Sigmoid colon (tissue), 3 donors: ENCODE data around the gene CHD1.

ENCODE experiments used
- POLR2A ChIP-seq, 2 donors: fragments of 450-650 bp; IDR thresholded peaks; one replicate each; pipeline ENCODE4 v1.6.1; 2016; ENCODE audit warnings: antibody characterized with exemption in 2 of 2, mild to moderate bottlenecking in 2 of 2, moderate library complexity in 2 of 2
- TF ChIP-seq, protein P1 (sequence below), 4 experiments: fragments of 450-650 bp in 3 of 4; fragments of 200-600 bp in 1 of 4; IDR thresholded peaks; one replicate each; pipeline ENCODE4 v1.5.1; 2016 to 2019; ENCODE audit warnings: antibody characterized with exemption in 4 of 4, mild to moderate bottlenecking in 3 of 4, moderate library complexity in 2 of 4

DNA sequence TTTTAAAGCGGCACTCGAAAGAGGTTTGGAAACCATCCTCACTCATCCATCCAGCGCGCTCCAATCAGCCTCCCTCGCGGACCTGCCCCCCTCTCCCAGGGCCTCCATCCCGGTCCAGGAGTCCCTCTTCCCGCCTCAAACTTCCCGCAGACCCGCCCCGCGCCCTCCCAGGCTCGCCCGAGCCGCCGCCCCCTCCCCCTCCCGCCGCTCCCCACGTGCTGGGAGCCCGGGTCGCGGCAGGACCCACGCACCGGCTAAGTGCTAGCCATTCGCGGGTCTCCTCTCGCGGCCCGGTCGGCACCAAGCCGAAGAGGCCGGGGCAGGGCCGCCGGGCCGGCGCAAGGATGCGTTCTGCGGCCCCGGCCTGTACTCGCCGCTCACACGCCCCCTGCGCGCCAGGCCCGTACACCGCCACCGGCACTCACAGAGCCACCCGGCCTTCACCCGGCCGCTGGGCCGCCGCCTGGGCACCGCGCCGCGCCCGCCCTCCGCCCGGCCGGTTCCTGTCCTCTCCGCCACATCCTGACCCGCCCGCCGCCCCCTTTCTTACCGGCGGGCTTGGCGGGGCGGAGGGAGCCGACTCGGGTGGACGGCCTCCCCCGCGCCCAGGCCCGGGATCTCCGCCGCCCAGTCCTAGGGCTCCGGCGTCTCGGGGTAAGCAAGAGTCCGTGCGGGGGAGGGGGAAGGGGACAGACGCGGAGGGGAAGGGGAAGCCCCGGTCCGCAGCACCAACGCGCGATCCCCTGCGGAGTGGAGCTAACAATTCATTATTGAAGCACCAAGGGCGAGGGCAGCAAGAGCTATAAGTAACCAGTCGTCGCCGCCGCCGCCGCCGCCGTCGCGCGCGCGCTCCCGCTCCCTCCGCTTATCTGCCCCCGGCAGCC lies 576 bp downstream of the CHD1 start:
- peak in 1 of 2 donors; percentile 6 for TF ChIP-seq POLR2A (IDR thresholded peaks at IDR 0.05)
- TF ChIP-seq, protein P1, sequence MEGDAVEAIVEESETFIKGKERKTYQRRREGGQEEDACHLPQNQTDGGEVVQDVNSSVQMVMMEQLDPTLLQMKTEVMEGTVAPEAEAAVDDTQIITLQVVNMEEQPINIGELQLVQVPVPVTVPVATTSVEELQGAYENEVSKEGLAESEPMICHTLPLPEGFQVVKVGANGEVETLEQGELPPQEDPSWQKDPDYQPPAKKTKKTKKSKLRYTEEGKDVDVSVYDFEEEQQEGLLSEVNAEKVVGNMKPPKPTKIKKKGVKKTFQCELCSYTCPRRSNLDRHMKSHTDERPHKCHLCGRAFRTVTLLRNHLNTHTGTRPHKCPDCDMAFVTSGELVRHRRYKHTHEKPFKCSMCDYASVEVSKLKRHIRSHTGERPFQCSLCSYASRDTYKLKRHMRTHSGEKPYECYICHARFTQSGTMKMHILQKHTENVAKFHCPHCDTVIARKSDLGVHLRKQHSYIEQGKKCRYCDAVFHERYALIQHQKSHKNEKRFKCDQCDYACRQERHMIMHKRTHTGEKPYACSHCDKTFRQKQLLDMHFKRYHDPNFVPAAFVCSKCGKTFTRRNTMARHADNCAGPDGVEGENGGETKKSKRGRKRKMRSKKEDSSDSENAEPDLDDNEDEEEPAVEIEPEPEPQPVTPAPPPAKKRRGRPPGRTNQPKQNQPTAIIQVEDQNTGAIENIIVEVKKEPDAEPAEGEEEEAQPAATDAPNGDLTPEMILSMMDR (IDR thresholded peaks at IDR 0.05), result no peak
